HL-60 (cell line): ENCODE measurements around the gene MTHFD2L.
A peak's percentile ranks its signal among the peaks of the same experiment; 100 is the strongest.

ENCODE experiments used
- CTCF ChIP-seq: IDR thresholded peaks from one replicate; pipeline ENCODE4 v1.5.1; 2011; ENCODE audit warnings: low read length, control low read depth, inconsistent platforms; ENCODE audit not compliant: insufficient read depth
- POLR2AphosphoS5 ChIP-seq: IDR thresholded peaks from 2 replicates; pipeline ENCODE4 v1.6.1; 2012; ENCODE audit warnings: low read depth

GRCh38 chr4:74311696-74312313 is 153.9 kb downstream of the MTHFD2L start:
- no peak for TF ChIP-seq POLR2AphosphoS5
- TF ChIP-seq CTCF, result peak; percentile 31
